GM19099 (cell line): ENCODE measurements around the gene SPNS3.

ENCODE experiments used
- POLR2A ChIP-seq: IDR thresholded peaks from 3 replicates; pipeline ENCODE4 v1.6.1; 2011; ENCODE audit warnings: low read depth; ENCODE audit not compliant: insufficient read length; ENCODE audit errors: extremely low read depth

The SPNS3 gene

DNA sequence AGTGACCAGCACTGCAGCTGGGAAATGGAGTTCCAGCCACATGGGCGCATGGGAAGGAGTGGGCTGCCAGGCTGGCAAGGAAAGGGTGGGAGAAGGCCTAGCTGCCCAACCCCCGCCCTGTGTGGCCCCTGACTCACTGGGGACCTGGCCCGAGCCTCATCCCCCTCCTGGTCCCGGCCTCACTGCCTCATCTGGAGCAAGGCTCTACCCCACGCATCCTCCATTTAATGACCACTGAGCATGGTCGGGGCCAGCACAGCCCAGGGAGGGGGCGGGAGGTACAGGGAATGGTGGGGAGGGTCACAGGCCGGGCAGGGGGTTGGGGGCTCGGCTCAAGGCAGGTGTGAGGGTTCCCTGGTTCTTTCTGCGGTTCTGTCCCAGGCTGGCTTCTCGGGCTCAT is 81.0 kb downstream of the SPNS3 start:
- TF ChIP-seq POLR2A, result no peak

DNA sequence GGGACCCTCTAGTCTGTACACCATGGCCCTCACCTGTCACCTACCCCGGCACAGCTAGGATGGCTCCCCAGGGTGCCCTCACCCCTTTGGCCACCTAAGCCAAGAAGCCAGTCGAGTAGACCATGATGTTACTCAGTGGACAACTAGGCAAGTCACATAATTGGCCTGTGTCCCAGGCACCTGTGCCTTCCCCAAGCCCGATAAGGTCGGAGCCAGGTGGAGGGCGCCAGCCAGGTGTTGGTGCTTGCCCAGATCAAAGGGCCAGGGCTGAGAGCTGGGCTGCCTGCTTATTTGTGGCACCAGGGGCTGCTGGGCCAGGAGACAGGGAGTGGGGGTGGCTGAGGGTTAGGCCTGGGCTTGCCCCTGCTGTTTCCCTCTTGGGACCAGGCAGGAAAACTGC is 81.8 kb downstream of the SPNS3 start:
- no peak for TF ChIP-seq POLR2A

DNA sequence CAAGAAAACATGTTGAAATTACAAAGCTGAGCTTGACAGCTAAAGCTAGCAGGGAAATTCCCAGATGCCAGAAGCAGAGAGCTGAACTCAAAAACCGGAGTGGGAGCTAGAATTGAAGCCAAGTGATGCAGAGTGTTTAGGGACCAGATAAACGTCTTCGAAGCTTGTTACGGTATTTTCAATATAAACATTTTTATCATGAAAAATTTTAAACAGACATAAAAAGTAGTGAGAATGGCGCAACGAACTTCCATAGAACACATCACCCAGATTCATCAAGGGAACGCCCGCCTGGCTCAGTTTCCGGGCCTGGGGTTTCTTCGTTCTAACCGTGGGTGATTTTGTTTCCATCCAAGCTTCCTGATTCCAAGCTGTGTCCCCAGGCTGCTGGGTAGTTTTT is 83.0 kb downstream of the SPNS3 start:
- no peak for TF ChIP-seq POLR2A

DNA sequence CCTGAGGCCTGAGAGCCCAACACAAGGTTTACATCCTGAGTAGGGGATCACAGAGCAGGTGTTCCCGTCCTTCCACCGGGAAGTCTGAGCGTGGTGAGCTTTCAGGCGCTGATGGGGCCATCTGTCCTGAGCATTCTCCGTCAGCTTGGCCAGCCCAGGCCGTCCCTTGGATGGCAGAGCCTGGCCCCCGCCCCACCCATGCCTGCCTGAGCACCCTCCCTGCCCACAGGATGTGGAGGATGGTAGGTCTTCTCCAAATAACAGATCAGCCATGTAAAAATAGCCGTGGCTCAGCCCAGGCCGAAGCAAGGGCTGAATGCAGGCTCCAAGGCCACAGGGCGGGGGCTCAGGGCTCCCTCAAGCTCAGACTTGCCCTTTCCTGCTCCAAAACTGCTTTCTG is 85.2 kb downstream of the SPNS3 start:
- TF ChIP-seq POLR2A, result no peak

- TF ChIP-seq POLR2A, result no peak
Measured at GRCh38 chr17:4519361-4519788, 85.6 kb downstream of the SPNS3 start.

- TF ChIP-seq POLR2A, result no peak
Measured at GRCh38 chr17:4520060-4520893, 86.5 kb downstream of the SPNS3 start.

DNA sequence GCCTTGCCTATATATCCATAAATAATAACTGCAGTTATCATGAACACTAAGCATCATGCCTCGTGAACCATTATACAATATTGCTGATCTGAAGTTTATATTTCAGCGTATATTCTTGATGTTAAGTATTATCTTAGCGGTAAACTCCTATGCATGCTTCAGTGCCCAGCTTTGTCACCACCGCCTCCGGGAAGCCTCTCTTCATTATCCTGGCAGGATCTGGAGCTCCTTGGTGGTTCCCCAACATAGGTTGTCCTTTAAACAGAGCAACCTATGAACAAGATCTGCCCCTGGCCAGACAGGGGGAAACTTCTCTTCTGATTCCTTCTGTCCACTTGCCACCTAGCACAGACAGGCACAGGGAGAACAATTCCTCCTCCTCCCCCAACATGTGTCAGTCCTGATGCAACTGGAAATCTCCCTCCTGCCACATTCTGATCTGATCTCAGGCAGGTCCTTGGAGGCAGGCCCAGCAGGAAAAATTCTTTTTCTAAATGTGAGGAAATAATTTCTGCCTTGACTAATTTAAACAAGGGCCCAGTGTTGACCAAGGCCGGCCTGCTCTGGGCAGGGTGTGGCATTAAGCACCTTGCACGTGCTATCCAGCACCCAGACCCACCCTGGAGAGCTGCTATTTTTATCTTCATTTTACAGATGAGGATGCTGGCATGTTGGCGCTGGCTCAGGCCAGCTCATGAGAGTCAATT is 87.3 kb downstream of the SPNS3 start:
- TF ChIP-seq POLR2A, result no peak

DNA sequence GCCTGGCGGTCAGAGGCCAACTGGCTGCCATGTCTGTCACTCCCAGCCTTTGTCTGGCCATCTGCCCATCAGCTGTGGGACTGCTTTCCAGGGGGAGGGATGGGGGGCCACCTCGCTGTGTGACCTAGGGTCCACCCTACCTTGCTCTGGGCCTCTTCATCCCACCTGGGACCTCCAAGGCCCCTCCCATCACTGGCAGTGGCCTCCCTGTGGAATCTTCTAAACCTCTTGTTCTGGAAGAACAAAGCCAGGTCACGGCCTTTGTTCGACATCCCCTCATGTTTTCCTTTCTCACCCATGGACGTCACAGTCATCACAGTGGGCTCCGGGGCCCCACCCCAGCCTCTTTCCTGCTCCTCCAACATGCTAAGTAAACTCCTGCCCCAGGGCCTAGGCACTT is 88.9 kb downstream of the SPNS3 start:
- no peak for TF ChIP-seq POLR2A

DNA sequence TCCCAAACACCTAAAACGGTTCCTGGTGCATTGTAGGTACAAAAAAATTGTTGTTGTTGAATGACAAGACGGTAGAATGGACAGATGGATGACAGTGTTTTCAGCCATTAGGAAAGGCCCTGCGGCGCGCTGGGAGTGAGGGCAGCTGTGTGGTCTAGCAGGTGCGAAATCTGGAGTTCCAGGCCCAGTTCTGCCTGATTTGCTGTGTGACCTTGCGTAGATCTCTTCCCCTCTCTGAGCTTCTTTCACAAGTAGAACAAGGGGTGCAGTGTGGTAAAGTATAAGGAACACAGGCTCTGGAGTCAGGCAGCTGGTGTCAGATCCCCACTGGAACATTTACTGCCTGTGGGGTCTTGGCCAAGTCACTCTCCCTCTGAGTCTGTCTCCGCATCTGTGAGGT is 90.2 kb downstream of the SPNS3 start:
- TF ChIP-seq POLR2A, result no peak

DNA sequence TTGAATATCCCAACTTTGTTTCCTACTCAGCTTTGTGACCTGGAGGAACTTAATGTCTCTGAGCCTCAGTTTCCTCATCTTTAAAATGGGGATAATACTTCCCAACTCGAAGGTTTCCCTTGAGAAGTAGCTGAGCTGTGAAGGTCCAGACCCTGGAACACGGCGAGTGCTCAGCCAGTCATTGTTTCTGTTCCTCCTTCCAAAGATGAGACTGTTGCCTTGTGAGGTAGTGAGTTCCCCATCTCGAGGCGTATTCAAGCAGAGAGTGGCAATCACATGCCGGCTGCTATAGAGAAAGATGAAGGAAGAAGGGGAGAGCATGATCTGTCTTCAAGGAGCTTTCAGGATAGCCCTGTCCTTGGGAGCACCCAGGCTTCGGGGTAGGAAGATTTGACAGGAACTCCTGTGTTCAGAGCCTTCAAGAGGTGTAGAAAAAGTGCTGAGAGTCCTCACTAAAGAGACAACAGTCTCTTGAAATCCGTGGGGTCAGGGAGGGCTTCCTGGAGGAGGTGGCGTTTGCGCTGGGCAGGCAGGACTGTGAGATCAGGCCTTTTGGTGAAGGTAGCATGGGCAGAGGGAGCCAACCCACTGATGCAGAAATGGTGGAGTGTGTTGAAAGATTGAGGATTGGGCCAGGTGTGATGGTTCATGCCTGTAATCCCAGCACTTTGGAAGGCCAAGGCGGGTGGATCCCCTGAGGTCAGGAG is 92.1 kb downstream of the SPNS3 start:
- TF ChIP-seq POLR2A, result no peak

DNA sequence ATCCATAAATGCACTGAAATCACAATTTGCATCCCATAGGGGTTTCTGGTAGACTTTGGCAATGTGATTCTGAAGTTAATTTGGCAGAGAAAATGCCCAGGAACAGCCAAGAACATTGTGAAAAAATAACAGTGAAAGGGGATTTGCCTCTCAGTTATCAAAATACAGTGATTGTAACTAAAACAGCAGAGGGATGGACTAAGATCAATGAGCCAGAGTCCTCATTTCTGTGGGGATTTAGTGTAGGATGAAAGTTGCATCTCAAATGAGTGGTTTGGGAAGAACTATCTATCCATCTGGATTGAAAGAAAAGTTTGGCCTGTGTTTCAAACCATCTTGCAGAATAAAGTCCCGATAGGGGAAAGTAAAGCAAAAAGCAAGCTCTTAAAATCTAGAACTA is 93.4 kb downstream of the SPNS3 start:
- TF ChIP-seq POLR2A, result no peak

- no peak for TF ChIP-seq POLR2A
Measured at GRCh38 chr17:4527566-4528125, 93.9 kb downstream of the SPNS3 start.

DNA sequence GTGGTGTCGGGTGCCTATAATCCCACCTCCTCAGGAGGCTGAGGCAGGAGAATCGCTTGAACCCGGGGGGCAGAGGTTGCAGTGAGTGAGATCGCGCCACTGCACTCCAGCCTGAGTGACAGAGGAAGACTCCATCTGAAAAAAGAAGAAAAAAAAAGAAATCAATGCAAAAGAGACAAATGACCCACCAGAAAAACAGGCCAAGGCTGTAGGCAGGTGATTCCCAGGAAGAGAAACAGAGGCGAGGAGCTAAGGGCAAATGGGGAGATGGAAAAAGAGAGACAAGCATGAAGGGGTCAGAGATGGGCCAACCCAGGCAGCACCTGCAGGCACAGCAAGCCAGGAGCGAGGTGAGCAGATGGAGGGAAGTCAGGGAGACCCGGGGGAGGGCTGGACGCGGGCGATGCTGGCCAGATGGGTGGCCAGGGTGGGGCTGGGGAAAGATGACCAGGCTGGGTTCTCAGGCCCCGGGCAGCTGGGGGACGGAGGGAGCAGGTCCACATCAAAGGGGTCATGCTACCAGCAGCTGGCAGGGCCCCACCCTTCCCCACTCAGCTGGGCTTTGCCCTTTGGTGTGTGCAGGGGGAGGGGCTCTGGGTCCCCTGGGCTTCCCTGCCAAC is 95.9 kb downstream of the SPNS3 start:
- TF ChIP-seq POLR2A, result no peak

DNA sequence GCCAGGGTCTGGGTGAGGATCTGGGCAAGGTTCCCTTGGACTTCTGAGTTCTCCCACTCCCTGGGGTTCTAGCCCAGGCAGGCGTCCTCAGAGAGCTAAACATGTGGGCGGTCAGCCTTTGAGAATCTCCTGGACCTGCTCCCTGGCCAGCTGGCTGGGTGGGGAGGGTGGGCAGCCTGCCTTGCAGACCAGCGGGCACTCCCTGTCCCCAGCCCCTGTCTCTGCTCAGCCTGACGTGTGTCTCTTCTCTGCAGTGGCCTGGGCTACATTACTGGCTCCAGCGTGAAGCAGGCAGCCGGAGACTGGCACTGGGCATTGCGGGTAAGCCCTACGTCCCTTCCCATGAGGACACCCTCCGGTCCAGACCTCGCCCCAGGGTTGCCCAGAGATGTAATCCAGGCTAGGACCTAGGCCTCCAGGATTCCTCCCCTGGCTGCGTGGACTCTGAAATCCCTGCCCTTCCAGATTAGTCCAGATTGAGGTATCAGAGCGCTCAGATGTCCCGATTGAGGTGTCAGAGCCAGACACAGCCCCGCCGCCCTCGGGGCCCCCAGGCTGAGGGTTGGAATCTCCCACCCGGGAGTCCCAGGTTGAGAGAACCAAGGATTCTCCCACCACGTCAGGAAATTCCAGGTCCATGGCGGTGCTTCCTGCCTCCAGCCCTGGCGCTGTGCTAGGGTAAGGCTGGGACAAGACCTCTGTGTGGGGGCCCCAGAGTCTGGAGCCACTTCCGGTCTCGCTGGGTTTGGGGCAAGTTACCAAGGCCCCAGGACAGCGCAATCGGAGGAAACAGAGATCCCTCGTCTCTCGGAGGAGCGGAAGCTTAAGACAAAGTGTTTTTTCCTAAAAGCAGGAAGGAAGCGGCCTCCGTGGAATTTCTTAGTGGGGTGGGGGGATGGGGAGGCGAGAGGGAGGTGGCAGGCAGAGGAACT is 97.3 kb downstream of the SPNS3 start:
- TF ChIP-seq POLR2A, result no peak
